Activated CD4-positive, CD25-positive, alpha-beta regulatory T cell treated with anti-CD3 and anti-CD28 coated beads, Interleukin-2, amount 50 U/mL, for 16 hours (primary cell): Measurements from ENCODE around the gene ZIC1.

ENCODE experiments used
- DNase-seq: peaks from one replicate; pipeline ENCODE4 v3.0.0-alpha.2; 2020; ENCODE audit warnings: low read depth, low spot score

The ZIC1 gene

GRCh38 chr3:147380387-147380951 is 28.7 kb upstream of the ZIC1 start:
- no peak for DNase-seq

- no peak for DNase-seq
Observed at GRCh38 chr3:147380977-147381376, 28.2 kb upstream of the ZIC1 start.

GRCh38 chr3:147381596-147381995 is 27.6 kb upstream of the ZIC1 start:
- no peak for DNase-seq

- DNase-seq = no peak
Observed at GRCh38 chr3:147383617-147384016, 25.5 kb upstream of the ZIC1 start.

- no peak for DNase-seq
Observed at GRCh38 chr3:147384210-147385058, 24.7 kb upstream of the ZIC1 start.

- DNase-seq = no peak
Observed at GRCh38 chr3:147385059-147386012, 23.8 kb upstream of the ZIC1 start.

- no peak for DNase-seq
Observed at GRCh38 chr3:147387291-147387884, 21.8 kb upstream of the ZIC1 start.

- no peak for DNase-seq
Observed at GRCh38 chr3:147387885-147388699, 21.1 kb upstream of the ZIC1 start.

- DNase-seq = no peak
Observed at GRCh38 chr3:147388700-147389580, 20.2 kb upstream of the ZIC1 start.

- no peak for DNase-seq
Observed at GRCh38 chr3:147389717-147390116, 19.4 kb upstream of the ZIC1 start.

- no peak for DNase-seq
Observed at GRCh38 chr3:147390589-147391569, 18.3 kb upstream of the ZIC1 start.

GRCh38 chr3:147391781-147392624 is 17.2 kb upstream of the ZIC1 start:
- DNase-seq = no peak

- no peak for DNase-seq
Observed at GRCh38 chr3:147392625-147392946, 16.6 kb upstream of the ZIC1 start.

GRCh38 chr3:147393261-147393942 is 15.8 kb upstream of the ZIC1 start:
- no peak for DNase-seq

- no peak for DNase-seq
Observed at GRCh38 chr3:147393943-147394883, 15.0 kb upstream of the ZIC1 start.

GRCh38 chr3:147394884-147395225 is 14.3 kb upstream of the ZIC1 start:
- DNase-seq = no peak
